Measurements from ENCODE around the gene CLSTN3. TPM values are rescaled to one million over a fixed set of nuclear protein-coding genes. Genes with fewer than 3 reads are reported as not detected.

Gene CLSTN3
- total and polyA plus RNA-seq, 2 donors from 2014 or later = 33.0 to 64.2 TPM

- no peak for TF ChIP-seq CTCF (IDR thresholded peaks at IDR 0.05; ENCODE audit: borderline replicate concordance, extremely low read depth, insufficient read depth)
- no peaks in the 10 kb centered on the region for H3K27me3 ChIP-seq (ENCODE audit: control insufficient read depth, insufficient read depth, low read length)
- no peak overlapping the region for H3K4me3 ChIP-seq (ENCODE audit: low read length in 3 of 3)
- peaks cover 0 to 10% (median 6%) of the 10 kb centered on the region in 3 donors for H3K36me3 ChIP-seq (ENCODE audit: control insufficient read depth in 2 of 3, insufficient read depth in 3 of 3, low read length in 3 of 3)
- no peak overlapping the region for H3K9ac ChIP-seq (ENCODE audit: low read length in 3 of 3)
- FAIRE-seq (no peak), DNase-seq (no peak)
- H3K27ac ChIP-seq (ENCODE audit: low read depth in 2 of 2, low read length in 2 of 2) = no peak overlapping the region
- peaks cover 0 to 4% (median 0%) of the 10 kb centered on the region in 3 donors for H3K9me3 ChIP-seq (ENCODE audit: control insufficient read depth in 2 of 3, insufficient read depth in 1 of 3, low read length in 3 of 3)
- intact Hi-C loops (cut with DNase I) = no loop called here
- H3K4me1 ChIP-seq (ENCODE audit: control insufficient read depth in 2 of 3, insufficient read depth in 2 of 3, low read depth in 1 of 3, low read length in 3 of 3) = peaks cover 0 to 11% (median 0%) of the 10 kb centered on the region in 3 donors
Measured at GRCh38 chr12:7089196-7089871, 40.8 kb upstream of the CLSTN3 start.

GRCh38 chr12:7090222-7090998 lies 39.8 kb upstream of the CLSTN3 start:
- no peaks in the 10 kb centered on the region for H3K36me3 ChIP-seq (ENCODE audit: control insufficient read depth in 2 of 3, insufficient read depth in 3 of 3, low read length in 3 of 3)
- H3K27ac ChIP-seq (ENCODE audit: low read depth in 2 of 2, low read length in 2 of 2) = peak overlapping the region in 1 of 2 donors; percentile 11
- DNase-seq = peak in 1 of 5 donors; percentile 29
- H3K4me3 ChIP-seq (ENCODE audit: low read length in 3 of 3) = peak overlapping the region in 1 of 3 donors; percentile 23
- no peak for FAIRE-seq
- H3K9me3 ChIP-seq (ENCODE audit: control insufficient read depth in 2 of 3, insufficient read depth in 1 of 3, low read length in 3 of 3) = no peaks in the 10 kb centered on the region
- no peaks in the 10 kb centered on the region for H3K27me3 ChIP-seq (ENCODE audit: control insufficient read depth, insufficient read depth, low read length)
- intact Hi-C loops (cut with DNase I) = loop anchor here (10.0 kb wide), 1 partner anchor 146 kb away; the partner anchor contains the start of genes C12orf57 and RNU7-1
- no peak overlapping the region for H3K9ac ChIP-seq (ENCODE audit: low read length in 3 of 3)
- peaks cover 0 to 11% (median 0%) of the 10 kb centered on the region in 3 donors for H3K4me1 ChIP-seq (ENCODE audit: control insufficient read depth in 2 of 3, insufficient read depth in 2 of 3, low read depth in 1 of 3, low read length in 3 of 3)
- no peak for TF ChIP-seq CTCF (IDR thresholded peaks at IDR 0.05; ENCODE audit: borderline replicate concordance, extremely low read depth, insufficient read depth)

DNA sequence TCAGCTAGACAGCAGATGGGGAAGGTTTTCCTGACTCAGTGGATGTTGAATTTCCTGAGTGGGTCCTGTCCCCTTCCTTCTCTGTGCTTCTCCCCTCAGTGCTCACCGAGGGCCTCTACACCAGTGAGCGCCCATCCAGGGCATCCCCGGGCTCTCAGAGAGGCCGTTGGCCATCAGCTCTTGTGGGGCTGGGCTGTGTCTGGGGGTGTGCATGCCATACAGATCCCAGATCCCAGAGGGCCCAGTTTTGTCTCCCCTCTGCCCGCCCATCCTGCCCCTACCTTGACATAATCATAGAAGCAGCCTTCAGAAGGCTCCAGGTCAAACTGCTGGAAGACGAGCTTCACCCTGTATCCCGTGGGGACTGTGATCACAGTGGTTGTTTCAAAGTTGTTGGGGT lies 39.0 kb upstream of the CLSTN3 start:
- FAIRE-seq (no peak), DNase-seq (no peak)
- no peaks in the 10 kb centered on the region for H3K27me3 ChIP-seq (ENCODE audit: control insufficient read depth, insufficient read depth, low read length)
- intact Hi-C loops (cut with DNase I) = loop anchor here (10.0 kb wide), 1 partner anchor 146 kb away; the partner anchor contains the start of genes C12orf57 and RNU7-1
- H3K4me3 ChIP-seq (ENCODE audit: low read length in 3 of 3) = peak overlapping the region in 2 of 3 donors; percentile 23 to 80
- H3K9me3 ChIP-seq (ENCODE audit: control insufficient read depth in 2 of 3, insufficient read depth in 1 of 3, low read length in 3 of 3) = no peaks in the 10 kb centered on the region
- no peak for TF ChIP-seq CTCF (IDR thresholded peaks at IDR 0.05; ENCODE audit: borderline replicate concordance, extremely low read depth, insufficient read depth)
- H3K9ac ChIP-seq (ENCODE audit: low read length in 3 of 3) = no peak overlapping the region
- H3K36me3 ChIP-seq (ENCODE audit: control insufficient read depth in 2 of 3, insufficient read depth in 3 of 3, low read length in 3 of 3) = no peaks in the 10 kb centered on the region
- peak overlapping the region in 1 of 2 donors; percentile 11 for H3K27ac ChIP-seq (ENCODE audit: low read depth in 2 of 2, low read length in 2 of 2)
- peaks cover 0 to 11% (median 0%) of the 10 kb centered on the region in 3 donors for H3K4me1 ChIP-seq (ENCODE audit: control insufficient read depth in 2 of 3, insufficient read depth in 2 of 3, low read depth in 1 of 3, low read length in 3 of 3)

Data from kidney (tissue), 14 donors.